Smooth muscle cell (in vitro differentiated cells): ENCODE measurements around the gene PDILT. TPM values are rescaled to one million over a fixed set of nuclear protein-coding genes. Genes with fewer than 3 reads are reported as not detected.
A peak's percentile ranks its signal among the peaks of the same experiment; 100 is the strongest.

ENCODE experiments used
- DNase-seq: peaks from one replicate; lab custom pipeline; 2025; ENCODE audit not compliant: unreplicated experiment; lab: John Stamatoyannopoulos, UW
- H2AFZ ChIP-seq: fragments of 200-600 bp; sonication (generic); 2 replicates; pipeline ENCODE4 v1.6.0; 2016; ENCODE audit warnings: antibody characterized with exemption, low read depth, mild to moderate bottlenecking
- H3F3A ChIP-seq: fragments of 200-600 bp; sonication (generic); 2 replicates; pipeline ENCODE4 v1.6.0; 2017; ENCODE audit warnings: antibody characterized with exemption, low read depth
- H3K27ac ChIP-seq: fragments of 200-600 bp; sonication (generic); 2 replicates; pipeline ENCODE4 v1.5.1; 2016; ENCODE audit warnings: low read depth, mild to moderate bottlenecking
- H3K27me3 ChIP-seq: fragments of 200-600 bp; sonication (generic); 2 replicates; pipeline ENCODE4 v1.6.1; 2016; ENCODE audit warnings: low read depth, mild to moderate bottlenecking
- H3K36me3 ChIP-seq: fragments of 200-600 bp; sonication (generic); 2 replicates; pipeline ENCODE4 v1.5.1; 2016; ENCODE audit warnings: low read depth
- H3K4me1 ChIP-seq: fragments of 200-600 bp; sonication (generic); 2 replicates; pipeline ENCODE4 v1.5.1; 2016; ENCODE audit warnings: low read depth
- H3K4me2 ChIP-seq: fragments of 200-600 bp; sonication (generic); 2 replicates; pipeline ENCODE4 v1.6.0; 2016; ENCODE audit warnings: mild to moderate bottlenecking
- H3K4me3 ChIP-seq: fragments of 200-600 bp; sonication (generic); 2 replicates; pipeline ENCODE4 v1.5.1; 2016; ENCODE audit warnings: mild to moderate bottlenecking
- H3K79me2 ChIP-seq: fragments of 200-600 bp; sonication (generic); 2 replicates; pipeline ENCODE4 v1.6.0; 2016; ENCODE audit warnings: low read depth, mild to moderate bottlenecking
- H3K9ac ChIP-seq: fragments of 200-600 bp; sonication (generic); 2 replicates; pipeline ENCODE4 v1.6.0; 2016; ENCODE audit warnings: low read depth
- H3K9me3 ChIP-seq: fragments of 200-600 bp; sonication (generic); replicated peaks from 2 replicates; pipeline ENCODE4 v1.5.1; 2016; ENCODE audit warnings: low read depth
- H4K20me1 ChIP-seq: fragments of 200-600 bp; sonication (generic); 2 replicates; pipeline ENCODE4 v1.6.0; 2016; ENCODE audit warnings: low read depth
- WGBS: methylation state at CpG from one replicate; pipeline ENCODE4 v1.1.7; 2016; ENCODE audit warnings: low lambda C conversion rate; 5-methylcytosine and 5-hydroxymethylcytosine counted together
- polyA plus RNA-seq: library from polyadenylated mRNA; unstranded; fragments of >200 nt; fragmentation: Nextera tagmentation; extraction: Ambion mirVana; gene quantifications from 2 replicates; pipeline ENCODE4 v1.2.1, GENCODE V29; 2016
- total RNA-seq: library from RNA; depleted of rRNA; stranded (reverse); fragments of >200 nt; gene quantifications from 2 replicates; pipeline ENCODE4 v1.2.3, GENCODE V29; 2014
- TF ChIP-seq, protein P1 (sequence below): fragments of 200-600 bp; sonication (generic); IDR thresholded peaks from 2 replicates; pipeline ENCODE4 v1.5.1; 2017; ENCODE audit warnings: borderline replicate concordance, mild to moderate bottlenecking, antibody characterized with exemption; ENCODE audit not compliant: insufficient read depth, poor library complexity, severe bottlenecking

Gene PDILT
- total and polyA plus RNA-seq, 2 experiments from 2014 or later, result not detected

DNA sequence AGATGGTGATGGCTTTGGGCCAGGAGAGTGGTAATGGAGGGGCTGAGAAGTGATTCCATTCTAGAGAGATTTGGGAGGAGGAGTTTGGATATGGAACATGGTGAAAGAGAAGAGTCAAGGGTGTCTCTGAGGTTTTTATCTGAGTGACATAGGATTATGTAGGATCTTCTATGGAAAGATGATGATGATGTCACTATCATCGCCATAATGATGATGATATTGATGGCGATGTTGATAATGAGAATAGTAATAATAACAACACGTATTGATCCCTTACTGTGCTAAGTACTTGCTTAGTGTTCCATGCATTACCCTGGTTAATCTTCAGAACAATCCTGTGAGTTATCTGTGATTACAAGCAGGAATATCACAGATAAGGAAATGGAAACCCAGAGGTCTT lies 16.6 kb downstream of the PDILT start:
- Histone ChIP-seq H3K79me2 (no peaks in the 10 kb centered on the region), H3K4me3 (no peak overlapping the region), H3K36me3 (no peaks in the 10 kb centered on the region), H3K9ac (no peak overlapping the region), H3F3A (no peaks in the 10 kb centered on the region), H2AFZ (no peak overlapping the region), H3K9me3 (no peaks in the 10 kb centered on the region), H3K4me1 (no peaks in the 10 kb centered on the region), H3K27me3 (no peaks in the 10 kb centered on the region), H3K4me2 (no peak overlapping the region), H3K27ac (no peak overlapping the region), H4K20me1 (no peaks in the 10 kb centered on the region)
- WGBS, result 95% methylated on average over 3 of the region's 3 CpGs
- TF ChIP-seq, protein P1, sequence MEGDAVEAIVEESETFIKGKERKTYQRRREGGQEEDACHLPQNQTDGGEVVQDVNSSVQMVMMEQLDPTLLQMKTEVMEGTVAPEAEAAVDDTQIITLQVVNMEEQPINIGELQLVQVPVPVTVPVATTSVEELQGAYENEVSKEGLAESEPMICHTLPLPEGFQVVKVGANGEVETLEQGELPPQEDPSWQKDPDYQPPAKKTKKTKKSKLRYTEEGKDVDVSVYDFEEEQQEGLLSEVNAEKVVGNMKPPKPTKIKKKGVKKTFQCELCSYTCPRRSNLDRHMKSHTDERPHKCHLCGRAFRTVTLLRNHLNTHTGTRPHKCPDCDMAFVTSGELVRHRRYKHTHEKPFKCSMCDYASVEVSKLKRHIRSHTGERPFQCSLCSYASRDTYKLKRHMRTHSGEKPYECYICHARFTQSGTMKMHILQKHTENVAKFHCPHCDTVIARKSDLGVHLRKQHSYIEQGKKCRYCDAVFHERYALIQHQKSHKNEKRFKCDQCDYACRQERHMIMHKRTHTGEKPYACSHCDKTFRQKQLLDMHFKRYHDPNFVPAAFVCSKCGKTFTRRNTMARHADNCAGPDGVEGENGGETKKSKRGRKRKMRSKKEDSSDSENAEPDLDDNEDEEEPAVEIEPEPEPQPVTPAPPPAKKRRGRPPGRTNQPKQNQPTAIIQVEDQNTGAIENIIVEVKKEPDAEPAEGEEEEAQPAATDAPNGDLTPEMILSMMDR, result no peak
- no peak for DNase-seq

DNA sequence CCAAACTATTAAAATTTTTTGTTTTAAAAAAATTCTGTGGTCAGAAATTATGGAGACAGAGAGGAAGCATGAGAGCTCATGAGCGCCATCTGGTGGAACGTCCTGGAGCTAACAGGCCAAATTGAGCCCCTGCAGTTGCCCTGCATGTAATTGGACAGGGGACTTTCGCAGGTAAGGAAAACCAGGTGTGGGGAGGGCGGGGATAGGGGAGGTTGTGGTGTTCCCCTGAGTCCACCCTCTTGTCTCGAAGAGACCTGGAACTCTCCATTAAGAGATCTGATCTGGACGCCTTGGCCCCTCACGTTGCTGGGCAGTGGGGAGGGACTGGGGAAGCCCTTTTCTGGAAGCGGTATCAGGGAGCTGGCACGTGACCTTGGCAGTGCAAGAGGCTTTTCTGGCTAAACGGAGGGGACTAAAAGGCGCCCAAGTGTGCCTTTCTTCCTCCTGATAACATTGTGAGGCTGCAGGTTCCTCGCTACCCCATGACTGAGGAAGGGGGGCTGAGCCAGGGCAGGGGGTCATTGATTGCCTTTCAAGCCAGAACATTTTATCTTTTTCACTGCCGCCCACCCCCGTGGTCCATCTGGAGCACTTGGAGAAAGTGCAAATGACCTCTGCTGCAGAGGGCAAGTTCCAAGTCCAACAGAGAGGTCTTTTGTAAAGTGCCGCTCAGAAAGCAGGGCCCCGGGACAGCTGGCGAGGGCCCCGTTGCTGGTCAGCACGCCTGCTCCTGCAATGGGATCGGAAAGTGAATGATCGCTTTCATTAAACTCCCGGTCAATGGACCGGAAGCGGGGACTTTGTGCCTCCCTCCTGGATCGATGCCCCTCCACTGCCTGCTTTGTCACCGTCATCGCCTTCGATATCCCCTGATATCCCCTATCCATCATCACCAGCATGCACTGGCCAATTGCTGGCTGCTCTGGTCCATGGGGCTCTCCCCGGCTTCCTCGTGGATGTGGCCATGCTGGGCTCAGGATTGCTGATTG lies 18.4 kb downstream of the PDILT start:
- Histone ChIP-seq H3K4me2 (no peak overlapping the region), H2AFZ (no peak overlapping the region), H3K4me3 (no peak overlapping the region), H3K4me1 (no peaks in the 10 kb centered on the region), H3F3A (no peaks in the 10 kb centered on the region), H3K79me2 (no peaks in the 10 kb centered on the region), H3K36me3 (no peaks in the 10 kb centered on the region), H3K27ac (no peak overlapping the region), H3K27me3 (no peaks in the 10 kb centered on the region), H4K20me1 (no peaks in the 10 kb centered on the region), H3K9me3 (no peaks in the 10 kb centered on the region), H3K9ac (no peak overlapping the region)
- WGBS, result 46% methylated on average over 30 of the region's 30 CpGs
- TF ChIP-seq, protein P1, result peak; percentile 86
- peak; percentile 4 for DNase-seq

GRCh38 chr16:20383106-20384029 lies 21.2 kb downstream of the PDILT start:
- no peaks in the 10 kb centered on the region for H3K4me1 ChIP-seq
- H3K4me3 ChIP-seq, result no peak overlapping the region
- H4K20me1 ChIP-seq, result no peaks in the 10 kb centered on the region
- no peak overlapping the region for H3K4me2 ChIP-seq
- H2AFZ ChIP-seq, result no peak overlapping the region
- no peaks in the 10 kb centered on the region for H3F3A ChIP-seq
- TF ChIP-seq, protein P1, result peak; percentile 78
- H3K9ac ChIP-seq, result no peak overlapping the region
- H3K9me3 ChIP-seq, result no peaks in the 10 kb centered on the region
- H3K36me3 ChIP-seq, result no peaks in the 10 kb centered on the region
- 44% methylated on average over 8 of the region's 11 CpGs for WGBS
- no peak for DNase-seq
- peaks cover 5% of the 10 kb centered on the region for H3K27me3 ChIP-seq
- no peak overlapping the region for H3K27ac ChIP-seq
- H3K79me2 ChIP-seq, result no peaks in the 10 kb centered on the region
